HCT116 (cell line): ENCODE results near the gene ISM1. TPM values are rescaled to one million over a fixed set of nuclear protein-coding genes. Genes with fewer than 3 reads are reported as not detected.

Experiments
- ATAC-seq: fragments of 200-7000 bp; cut with Tn5 transposase; 2 replicates; pipeline ENCODE4 v1.9.1; 2020; ENCODE audit warnings: mild to moderate bottlenecking, moderate library complexity
- BruUV-seq: library from RNA; stranded (reverse); fragments of 400-500 nt; replicated peaks from 2 replicates; lab custom pipeline; 2021; lab: Mats Ljungman, UMichigan
- CTCF ChIA-PET: fragments of 300-600 bp; sonication (Branson Sonifier 250); formaldehyde crosslinking; loops from one replicate; lab custom pipeline; 2021; ENCODE audit warnings: antibody characterized with exemption; lab: Charles Lee
- POLR2A ChIA-PET: fragments of 300-600, 350-600 bp; sonication (Branson Sonifier 250); formaldehyde crosslinking; loops from one replicate; lab custom pipeline; 2021; ENCODE audit warnings: antibody characterized with exemption; lab: Charles Lee
- RAD21 ChIA-PET, 2 experiments: fragments of 300-600 bp; sonication (Branson Sonifier 250); formaldehyde crosslinking; loops; one replicate each; lab custom pipeline; 2023; ENCODE audit warnings: low total read pairs in 2 of 2; ENCODE audit not compliant: uncharacterized antibody in 2 of 2, unreplicated experiment in 2 of 2, low non-redundant PET in 1 of 2; lab: Charles Lee
- DNase-seq: peaks from one replicate; pipeline ENCODE4 v3.0.0-alpha.2; 2010; ENCODE audit warnings: low read depth, low spot score
- H2AFZ ChIP-seq: fragments of 200-600 bp; shearing (Covaris generic), sonication (generic); 2 replicates; pipeline ENCODE4 v1.6.1; 2017; ENCODE audit warnings: low read depth, mixed run types, mixed read lengths, antibody characterized with exemption, low read length; ENCODE audit not compliant: poor library complexity, severe bottlenecking
- H3K27ac ChIP-seq: 2 replicates; pipeline ENCODE4 v1.5.1; 2012; ENCODE audit warnings: low read depth, low read length
- H3K27me3 ChIP-seq: fragments of 200-600 bp; sonication (generic); 2 replicates; pipeline ENCODE4 v1.6.1; 2016; ENCODE audit warnings: mixed run types, low read length, mixed read lengths; ENCODE audit not compliant: insufficient read depth
- H3K36me3 ChIP-seq, 2 experiments: fragments of 200-500 bp in 1 of 2; fragments of 200-600 bp in 1 of 2; sonication (Bioruptor generic) in 1 of 2; sonication (generic) in 1 of 2; 2 replicates each; pipeline versions ENCODE4 v1.5.1 to v1.6.1; 2014 to 2016; ENCODE audit warnings: low read length in 2 of 2, inconsistent platforms in 1 of 2, mixed read lengths in 1 of 2, mixed run types in 1 of 2; ENCODE audit not compliant: insufficient read depth in 2 of 2, control insufficient read depth in 1 of 2
- H3K4me1 ChIP-seq, 2 experiments: fragments of 200-600 bp in 1 of 2; sonication (generic) in 1 of 2; 2 replicates each; pipeline versions ENCODE4 v1.5.1 to v1.6.1; 2012 to 2017; ENCODE audit warnings: low read length in 2 of 2, inconsistent platforms in 1 of 2, mild to moderate bottlenecking in 1 of 2, mixed read lengths in 1 of 2, mixed run types in 1 of 2, moderate library complexity in 1 of 2; ENCODE audit not compliant: insufficient read depth in 2 of 2, control insufficient read depth in 1 of 2
- H3K4me2 ChIP-seq: fragments of 200-600 bp; sonication (generic); 2 replicates; pipeline ENCODE4 v1.6.1; 2017; ENCODE audit warnings: mixed run types, low read length, mixed read lengths
- H3K4me3 ChIP-seq, 2 experiments: fragments of 200-600 bp in 1 of 2; sonication (generic) in 1 of 2; replicated peaks in 1 of 2; 2 replicates each; pipeline ENCODE4 v1.5.1; 2011 to 2016; ENCODE audit warnings: low read length in 2 of 2, control low read depth in 1 of 2, low read depth in 1 of 2, mild to moderate bottlenecking in 1 of 2, mixed read lengths in 1 of 2, mixed run types in 1 of 2
- H3K79me2 ChIP-seq: fragments of 200-600 bp; sonication (generic); 2 replicates; pipeline ENCODE4 v1.6.1; 2017; ENCODE audit warnings: mild to moderate bottlenecking, mixed run types, low read length, moderate library complexity, mixed read lengths; ENCODE audit not compliant: insufficient read depth
- H3K9ac ChIP-seq: fragments of 200-600 bp; sonication (generic); 2 replicates; pipeline ENCODE4 v1.6.1; 2016; ENCODE audit warnings: low read length, mixed read lengths
- H3K9me2 ChIP-seq: fragments of 200-600 bp; sonication (generic), shearing (Covaris generic); 2 replicates; pipeline ENCODE4 v1.6.1; 2017; ENCODE audit warnings: mixed run types, mild to moderate bottlenecking, moderate library complexity; ENCODE audit not compliant: insufficient read depth
- H3K9me3 ChIP-seq, 2 experiments: fragments of 200-500 bp in 1 of 2; fragments of 200-600 bp in 1 of 2; sonication (Bioruptor generic) in 1 of 2; sonication (generic) in 1 of 2; 2 replicates each; pipeline ENCODE4 v1.6.1; 2014 to 2017; ENCODE audit warnings: low read length in 2 of 2, mixed read lengths in 2 of 2, inconsistent platforms in 1 of 2, low read depth in 1 of 2, mild to moderate bottlenecking in 1 of 2, mixed run types in 1 of 2, moderate library complexity in 1 of 2; ENCODE audit not compliant: control insufficient read depth in 1 of 2, insufficient read depth in 1 of 2
- H4K20me1 ChIP-seq: fragments of 200-600 bp; sonication (generic), shearing (Covaris generic); 2 replicates; pipeline ENCODE4 v1.6.1; 2017; ENCODE audit warnings: mixed run types, mild to moderate bottlenecking, moderate library complexity; ENCODE audit not compliant: insufficient read depth
- CTCF ChIP-seq, 3 experiments: fragments of 200-600 bp in 1 of 3; sonication (generic) in 1 of 3; IDR thresholded peaks in 2 of 3; conservative IDR thresholded peaks in 1 of 3; 2 replicates each; pipeline ENCODE4 v1.5.1; 2012 to 2017; ENCODE audit warnings: low read depth in 2 of 3, low read length in 2 of 3, antibody characterized with exemption in 1 of 3, borderline replicate concordance in 1 of 3, control low read depth in 1 of 3, mild to moderate bottlenecking in 1 of 3, mixed read lengths in 1 of 3, mixed run types in 1 of 3, moderate library complexity in 1 of 3; ENCODE audit not compliant: insufficient read depth in 1 of 3
- EZH2phosphoT487 ChIP-seq: fragments of 200-600 bp; IDR thresholded peaks from 2 replicates; pipeline ENCODE4 v1.6.1; 2018; ENCODE audit warnings: antibody characterized with exemption, borderline replicate concordance
- FOSL1 ChIP-seq: IDR thresholded peaks from 2 replicates; pipeline ENCODE4 v1.6.1; 2012; ENCODE audit warnings: low read depth
- POLR2A ChIP-seq: IDR thresholded peaks from 2 replicates; pipeline ENCODE4 v1.7.0; 2011; ENCODE audit warnings: borderline replicate concordance; ENCODE audit not compliant: insufficient read depth, insufficient read length; ENCODE audit errors: extremely low read depth
- RAD21 ChIP-seq: IDR thresholded peaks from 2 replicates; pipeline ENCODE4 v1.6.1; 2012; ENCODE audit warnings: low read depth, mild to moderate bottlenecking
- REST ChIP-seq: IDR thresholded peaks from 2 replicates; pipeline ENCODE4 v1.6.1; 2012; ENCODE audit warnings: low read depth
- SRF ChIP-seq: IDR thresholded peaks from 2 replicates; pipeline ENCODE4 v1.6.1; 2012; ENCODE audit warnings: low read depth
- TCF7L2 ChIP-seq: IDR thresholded peaks from 2 replicates; pipeline ENCODE4 v1.7.0; 2011; ENCODE audit warnings: borderline replicate concordance, inconsistent platforms; ENCODE audit not compliant: insufficient read depth, insufficient read length; ENCODE audit errors: extremely low read depth
- ZBTB33 ChIP-seq: IDR thresholded peaks from 2 replicates; pipeline ENCODE4 v1.6.1; 2011; ENCODE audit warnings: mild to moderate bottlenecking, low read length, moderate library complexity; ENCODE audit not compliant: insufficient replicate concordance; ENCODE audit errors: extremely low read depth
- intact Hi-C: fragments of 100-400 bp; cut with micrococcal nuclease; formaldehyde crosslinking; loops from 2 replicates; pipeline ENCODE4 v1.10.0; 2022
- total RNA-seq: library from RNA; stranded (reverse); gene quantifications from one replicate; pipeline ENCODE4 v1.2.1, GENCODE V29; 2021; ENCODE audit not compliant: unreplicated experiment

ISM1 gene
- total RNA-seq, 1 experiment from 2014 or later: 0.37 TPM

GRCh38 chr20:13322198-13322597 is 101.1 kb downstream of the ISM1 start:
- RAD21 ChIA-PET: no interaction called here
- POLR2A ChIA-PET: no interaction called here
- Histone ChIP-seq H2AFZ (no peak overlapping the region), H4K20me1 (no peaks in the 10 kb centered on the region), H3K27ac (no peak overlapping the region), H3K4me3 (no peak overlapping the region), H3K4me2 (no peak overlapping the region), H3K36me3 (no peaks in the 10 kb centered on the region)
- BruUV-seq: no TSS peak
- no peak for ATAC-seq
- TF ChIP-seq POLR2A: no peak
- TF ChIP-seq CTCF (IDR thresholded peaks at IDR 0.05 in 2 of 3, conservative IDR thresholded peaks at IDR 0.05 in 1 of 3; ENCODE audit: borderline replicate concordance in 1 of 3, insufficient read depth in 1 of 3, low read depth in 2 of 3, low read length in 2 of 3): no peak
- no peak for TF ChIP-seq ZBTB33
- no peak for TF ChIP-seq EZH2phosphoT487
- no peak for TF ChIP-seq SRF
- no peak for TF ChIP-seq TCF7L2
- no peak for TF ChIP-seq REST
- no peak for TF ChIP-seq FOSL1
- no peak for TF ChIP-seq RAD21
- TF ChIP-seq, all 23 proteins: peak for 0
- CTCF ChIA-PET: no interaction called here
- DNase-seq: no peak
- Histone ChIP-seq H3K9ac (no peak overlapping the region), H3K9me2 (peaks cover 6% of the 10 kb centered on the region; the same call in 1 of the 2 replicates), H3K4me1 (no peaks in the 10 kb centered on the region), H3K79me2 (no peaks in the 10 kb centered on the region), H3K27me3 (no peaks in the 10 kb centered on the region), H3K9me3 (no peaks in the 10 kb centered on the region)
- intact Hi-C loops: no loop called here
